ENCODE data around the gene KBTBD4.

The KBTBD4 gene

DNA sequence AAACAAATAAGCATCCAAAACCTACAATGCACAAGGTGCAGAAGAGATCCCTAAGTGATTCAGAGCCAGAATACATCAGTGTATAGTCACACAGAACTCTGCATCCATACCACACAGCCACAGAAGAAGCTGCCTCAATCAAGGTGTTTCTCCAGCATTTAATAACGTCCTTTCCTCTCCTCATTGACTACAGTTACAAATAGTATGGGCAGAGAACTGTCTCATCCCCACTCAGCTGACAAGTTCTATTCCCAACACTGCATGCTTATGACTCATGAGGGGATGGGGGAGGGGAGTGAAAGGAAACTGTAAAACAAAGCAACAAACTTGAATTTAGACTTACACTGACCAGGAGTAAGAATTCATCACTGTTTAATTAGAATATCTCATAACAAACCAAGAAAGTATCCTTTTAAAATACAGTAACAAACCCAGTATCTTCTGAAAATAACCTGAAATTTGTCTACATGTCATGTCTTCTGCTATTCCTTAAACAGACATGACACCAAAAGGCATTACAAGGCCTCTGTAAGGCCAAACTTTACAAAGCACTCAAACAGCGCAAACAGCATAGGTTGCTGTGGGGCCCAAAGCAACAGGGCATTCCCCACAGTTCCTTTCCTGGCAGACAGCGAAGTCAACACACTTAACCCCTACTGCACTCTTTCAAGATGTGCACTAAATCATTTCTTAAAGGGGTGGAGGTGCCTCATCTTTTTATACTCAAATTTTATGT is 55.1 kb downstream of the KBTBD4 start:
- DNase-seq: no peak
